ENCODE results near the gene UBE2D2.

GRCh38 chr5:139560752-139561654 is at the start of gene UBE2D2:
- TF ChIP-seq POLR2AphosphoS5 (IDR thresholded peaks at IDR 0.05; ENCODE audit: low read depth, low read length) (peak; percentile 88), POLR2A (IDR thresholded peaks at IDR 0.05; ENCODE audit: low read depth, low read length) (peak; percentile 84)

Measured in GM12892 (cell line).